GM23338 (cell line): ENCODE data around the gene PRSS33. TPM values are rescaled to one million over a fixed set of nuclear protein-coding genes. Genes with fewer than 3 reads are reported as not detected.

Source experiments
- ATAC-seq: fragments of 200-7000 bp; cut with Tn5 transposase; 3 replicates; pipeline ENCODE4 v1.9.1; 2020
- DNase-seq: peaks from one replicate; pipeline ENCODE4 v3.0.0-alpha.2; 2015; ENCODE audit warnings: low spot score
- H2AFZ ChIP-seq: fragments of 200-600 bp; sonication (generic); 2 replicates; pipeline ENCODE4 v1.8.0; 2016; ENCODE audit warnings: antibody characterized with exemption, mild to moderate bottlenecking, moderate library complexity
- H3F3A ChIP-seq: fragments of 200-600 bp; sonication (generic); replicated peaks from 2 replicates; pipeline ENCODE4 v1.8.0; 2017; ENCODE audit warnings: antibody characterized with exemption, mixed run types, low read depth
- H3K27ac ChIP-seq: fragments of 200-600 bp; sonication (generic); 2 replicates; pipeline ENCODE4 v1.6.1; 2016; ENCODE audit warnings: low read depth
- H3K27me3 ChIP-seq: fragments of 200-600 bp; sonication (generic); 2 replicates; pipeline ENCODE4 v1.8.0; 2016; ENCODE audit warnings: mild to moderate bottlenecking, mixed run types, moderate library complexity; ENCODE audit not compliant: insufficient read depth
- H3K36me3 ChIP-seq: fragments of 200-600 bp; sonication (generic); 2 replicates; pipeline ENCODE4 v1.8.0; 2016; ENCODE audit warnings: mild to moderate bottlenecking; ENCODE audit not compliant: insufficient read depth
- H3K4me1 ChIP-seq: fragments of 200-600 bp; sonication (generic); 2 replicates; pipeline ENCODE4 v1.8.0; 2016; ENCODE audit warnings: mild to moderate bottlenecking, moderate library complexity; ENCODE audit not compliant: insufficient read depth
- H3K4me2 ChIP-seq: fragments of 200-600 bp; sonication (generic); 2 replicates; pipeline ENCODE4 v1.7.1; 2017; ENCODE audit warnings: mixed run types
- H3K4me3 ChIP-seq: fragments of 200-600 bp; sonication (generic); 2 replicates; pipeline ENCODE4 v1.6.1; 2016; ENCODE audit warnings: mixed run types
- H3K79me2 ChIP-seq: fragments of 200-600 bp; sonication (generic); replicated peaks from 2 replicates; pipeline ENCODE4 v1.8.0; 2017; ENCODE audit warnings: mild to moderate bottlenecking; ENCODE audit not compliant: insufficient read depth
- H3K9me2 ChIP-seq: fragments of 200-600 bp; sonication (generic); 2 replicates; pipeline ENCODE4 v1.8.0; 2017; ENCODE audit not compliant: insufficient read depth
- H4K20me1 ChIP-seq: fragments of 200-600 bp; sonication (generic); replicated peaks from 2 replicates; pipeline ENCODE4 v1.8.0; 2017; ENCODE audit warnings: mild to moderate bottlenecking; ENCODE audit not compliant: insufficient read depth
- H3K27ac Mint-ChIP-seq: 2 replicates; pipeline ENCODE4 v1.8.0; 2020; ENCODE audit warnings: inconsistent platforms, mild to moderate bottlenecking, moderate library complexity, mixed read lengths
- H3K27me3 Mint-ChIP-seq: 3 replicates; pipeline ENCODE4 v1.8.0; 2022; ENCODE audit warnings: low read depth, mild to moderate bottlenecking, moderate library complexity, mixed read lengths, inconsistent platforms; ENCODE audit not compliant: insufficient read depth, poor library complexity
- H3K36me3 Mint-ChIP-seq: 3 replicates; pipeline ENCODE4 v1.8.0; 2021; ENCODE audit warnings: low read depth, mild to moderate bottlenecking, inconsistent platforms, moderate library complexity, mixed read lengths
- H3K4me1 Mint-ChIP-seq: 3 replicates; pipeline ENCODE4 v1.8.0; 2020; ENCODE audit warnings: mild to moderate bottlenecking, inconsistent platforms, mixed read lengths
- H3K4me3 Mint-ChIP-seq: 3 replicates; pipeline ENCODE4 v1.8.0; 2021; ENCODE audit warnings: moderate library complexity, mild to moderate bottlenecking, inconsistent platforms, mixed read lengths
- H3K9me3 Mint-ChIP-seq: 3 replicates; pipeline ENCODE4 v1.8.0; 2020; ENCODE audit warnings: moderate library complexity, mild to moderate bottlenecking, inconsistent platforms, mixed read lengths
- CREB1 ChIP-seq: fragments of 250-450 bp; sonication (Bioruptor Pico); IDR thresholded peaks from 2 replicates; pipeline ENCODE4 v1.5.0; 2020; ENCODE audit warnings: low read depth, mild to moderate bottlenecking, moderate library complexity
- EZH2 ChIP-seq: fragments of 200-600 bp; sonication (generic); IDR thresholded peaks from one replicate; pipeline ENCODE4 v1.8.0; 2017; ENCODE audit warnings: antibody characterized with exemption, mild to moderate bottlenecking, low read depth; ENCODE audit not compliant: unreplicated experiment
- EZH2phosphoT487 ChIP-seq: fragments of 200-600 bp; sonication (generic); IDR thresholded peaks from one replicate; pipeline ENCODE4 v1.8.1; 2018; ENCODE audit warnings: antibody characterized with exemption; ENCODE audit not compliant: unreplicated experiment
- JUNB ChIP-seq: IDR thresholded peaks from one replicate; pipeline ENCODE4 v1.6.1; 2016; ENCODE audit warnings: antibody characterized with exemption; ENCODE audit not compliant: unreplicated experiment
- NANOG ChIP-seq: IDR thresholded peaks from 2 replicates; pipeline ENCODE4 v1.6.1; 2016; ENCODE audit warnings: antibody characterized with exemption, borderline replicate concordance
- POLR2AphosphoS5 ChIP-seq: IDR thresholded peaks from 2 replicates; pipeline ENCODE4 v1.6.1; 2016; ENCODE audit warnings: antibody characterized with exemption, low read depth
- STAT1 ChIP-seq: IDR thresholded peaks from one replicate; pipeline ENCODE4 v1.6.1; 2016; ENCODE audit warnings: antibody characterized with exemption; ENCODE audit not compliant: unreplicated experiment
- ZNF114 ChIP-seq: fragments of 250-450 bp; sonication (Bioruptor Pico); IDR thresholded peaks from 2 replicates; pipeline ENCODE4 v1.5.0; 2020; ENCODE audit warnings: mild to moderate bottlenecking, moderate library complexity
- ZNF331 ChIP-seq: fragments of 250-450 bp; sonication (Bioruptor Pico); IDR thresholded peaks from 2 replicates; pipeline ENCODE4 v1.5.0; 2020; ENCODE audit warnings: low read depth, mild to moderate bottlenecking, moderate library complexity
- polyA plus RNA-seq: library from polyadenylated mRNA; unstranded; fragments of >200 nt; fragmentation: Nextera tagmentation; extraction: Ambion mirVana; gene quantifications from 2 replicates; pipeline ENCODE4 v1.2.1, GENCODE V29; 2016
- total RNA-seq: library from RNA; depleted of rRNA; stranded (reverse); fragments of >200 nt; shearing (Covaris generic); gene quantifications from 2 replicates; pipeline ENCODE4 v1.2.3, GENCODE V29; 2014
- TF ChIP-seq, protein P1 (sequence below): fragments of 250-450 bp; sonication (Bioruptor Pico); IDR thresholded peaks from 2 replicates; pipeline ENCODE4 v1.5.0; 2020; ENCODE audit warnings: mild to moderate bottlenecking, moderate library complexity
- TF ChIP-seq, protein P2 (sequence below), 2 experiments: fragments of 200-600 bp in 1 of 2; sonication (generic) in 1 of 2; conservative IDR thresholded peaks; 2 replicates each; pipeline versions ENCODE4 v1.5.1 to v1.6.1; 2016 to 2017; ENCODE audit warnings: antibody characterized with exemption in 2 of 2, low read depth in 2 of 2, mild to moderate bottlenecking in 2 of 2, moderate library complexity in 1 of 2
- TF ChIP-seq, protein P3 (sequence below): IDR thresholded peaks from 2 replicates; pipeline ENCODE4 v1.6.1; 2016; ENCODE audit warnings: antibody characterized with exemption
- TF ChIP-seq, protein P4 (sequence below): IDR thresholded peaks from one replicate; pipeline ENCODE4 v1.6.1; 2018; ENCODE audit warnings: antibody characterized with exemption; ENCODE audit not compliant: unreplicated experiment

Gene PRSS33
- total and polyA plus RNA-seq, 2 experiments from 2014 or later: 0.24 to 1.4 TPM

DNA sequence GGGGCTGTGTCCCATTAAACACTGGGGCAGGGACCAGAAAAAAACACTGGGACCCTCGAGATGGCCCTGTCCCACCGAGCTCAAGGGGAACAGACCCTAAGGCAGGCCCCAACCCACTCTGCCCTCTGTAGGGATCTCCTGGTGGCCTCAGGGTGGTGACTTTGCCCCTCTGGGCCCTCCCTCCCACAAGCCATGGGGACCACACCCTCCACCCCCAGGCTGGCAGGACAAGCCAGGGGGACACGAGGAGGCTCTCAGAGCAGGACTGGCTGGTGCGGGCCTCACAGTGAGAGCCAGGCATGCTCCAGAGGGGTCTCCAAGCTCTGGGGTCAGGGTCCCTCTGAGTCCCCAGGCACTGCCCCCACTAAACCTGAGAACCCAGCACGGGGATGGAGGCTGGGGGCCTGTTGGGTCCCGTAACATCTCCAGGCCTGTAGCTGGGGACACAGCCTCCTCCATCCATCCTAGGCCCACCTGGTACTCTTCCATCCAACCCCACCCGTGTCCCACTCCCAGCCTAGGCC lies 49.4 kb downstream of the PRSS33 start:
- no peaks in the 10 kb centered on the region for H3K9me3 Mint-ChIP-seq
- Histone ChIP-seq H3K27ac (no peak overlapping the region), H3K79me2 (no peaks in the 10 kb centered on the region), H3K36me3 (no peaks in the 10 kb centered on the region), H3F3A (no peaks in the 10 kb centered on the region), H3K4me3 (no peak overlapping the region), H3K9me2 (no peaks in the 10 kb centered on the region), H3K4me1 (no peaks in the 10 kb centered on the region), H2AFZ (no peak overlapping the region), H3K27me3 (no peaks in the 10 kb centered on the region), H4K20me1 (no peaks in the 10 kb centered on the region), H3K4me2 (no peak overlapping the region)
- H3K4me1 Mint-ChIP-seq: peaks cover 3% of the 10 kb centered on the region; the same call in 1 of the 3 replicates
- ATAC-seq: no peak
- H3K4me3 Mint-ChIP-seq: no peak overlapping the region
- peaks cover 8% of the 10 kb centered on the region for H3K27me3 Mint-ChIP-seq
- no peaks in the 10 kb centered on the region; the same call in 2 of the 3 replicates for H3K36me3 Mint-ChIP-seq
- TF ChIP-seq ZNF114 (CRISPR knock-in tag) (no peak), CREB1 (no peak), EZH2 (no peak), POLR2AphosphoS5 (no peak), ZNF331 (CRISPR knock-in tag) (no peak), STAT1 (no peak), EZH2phosphoT487 (no peak), JUNB (no peak), NANOG (no peak)
- TF ChIP-seq, protein P1, sequence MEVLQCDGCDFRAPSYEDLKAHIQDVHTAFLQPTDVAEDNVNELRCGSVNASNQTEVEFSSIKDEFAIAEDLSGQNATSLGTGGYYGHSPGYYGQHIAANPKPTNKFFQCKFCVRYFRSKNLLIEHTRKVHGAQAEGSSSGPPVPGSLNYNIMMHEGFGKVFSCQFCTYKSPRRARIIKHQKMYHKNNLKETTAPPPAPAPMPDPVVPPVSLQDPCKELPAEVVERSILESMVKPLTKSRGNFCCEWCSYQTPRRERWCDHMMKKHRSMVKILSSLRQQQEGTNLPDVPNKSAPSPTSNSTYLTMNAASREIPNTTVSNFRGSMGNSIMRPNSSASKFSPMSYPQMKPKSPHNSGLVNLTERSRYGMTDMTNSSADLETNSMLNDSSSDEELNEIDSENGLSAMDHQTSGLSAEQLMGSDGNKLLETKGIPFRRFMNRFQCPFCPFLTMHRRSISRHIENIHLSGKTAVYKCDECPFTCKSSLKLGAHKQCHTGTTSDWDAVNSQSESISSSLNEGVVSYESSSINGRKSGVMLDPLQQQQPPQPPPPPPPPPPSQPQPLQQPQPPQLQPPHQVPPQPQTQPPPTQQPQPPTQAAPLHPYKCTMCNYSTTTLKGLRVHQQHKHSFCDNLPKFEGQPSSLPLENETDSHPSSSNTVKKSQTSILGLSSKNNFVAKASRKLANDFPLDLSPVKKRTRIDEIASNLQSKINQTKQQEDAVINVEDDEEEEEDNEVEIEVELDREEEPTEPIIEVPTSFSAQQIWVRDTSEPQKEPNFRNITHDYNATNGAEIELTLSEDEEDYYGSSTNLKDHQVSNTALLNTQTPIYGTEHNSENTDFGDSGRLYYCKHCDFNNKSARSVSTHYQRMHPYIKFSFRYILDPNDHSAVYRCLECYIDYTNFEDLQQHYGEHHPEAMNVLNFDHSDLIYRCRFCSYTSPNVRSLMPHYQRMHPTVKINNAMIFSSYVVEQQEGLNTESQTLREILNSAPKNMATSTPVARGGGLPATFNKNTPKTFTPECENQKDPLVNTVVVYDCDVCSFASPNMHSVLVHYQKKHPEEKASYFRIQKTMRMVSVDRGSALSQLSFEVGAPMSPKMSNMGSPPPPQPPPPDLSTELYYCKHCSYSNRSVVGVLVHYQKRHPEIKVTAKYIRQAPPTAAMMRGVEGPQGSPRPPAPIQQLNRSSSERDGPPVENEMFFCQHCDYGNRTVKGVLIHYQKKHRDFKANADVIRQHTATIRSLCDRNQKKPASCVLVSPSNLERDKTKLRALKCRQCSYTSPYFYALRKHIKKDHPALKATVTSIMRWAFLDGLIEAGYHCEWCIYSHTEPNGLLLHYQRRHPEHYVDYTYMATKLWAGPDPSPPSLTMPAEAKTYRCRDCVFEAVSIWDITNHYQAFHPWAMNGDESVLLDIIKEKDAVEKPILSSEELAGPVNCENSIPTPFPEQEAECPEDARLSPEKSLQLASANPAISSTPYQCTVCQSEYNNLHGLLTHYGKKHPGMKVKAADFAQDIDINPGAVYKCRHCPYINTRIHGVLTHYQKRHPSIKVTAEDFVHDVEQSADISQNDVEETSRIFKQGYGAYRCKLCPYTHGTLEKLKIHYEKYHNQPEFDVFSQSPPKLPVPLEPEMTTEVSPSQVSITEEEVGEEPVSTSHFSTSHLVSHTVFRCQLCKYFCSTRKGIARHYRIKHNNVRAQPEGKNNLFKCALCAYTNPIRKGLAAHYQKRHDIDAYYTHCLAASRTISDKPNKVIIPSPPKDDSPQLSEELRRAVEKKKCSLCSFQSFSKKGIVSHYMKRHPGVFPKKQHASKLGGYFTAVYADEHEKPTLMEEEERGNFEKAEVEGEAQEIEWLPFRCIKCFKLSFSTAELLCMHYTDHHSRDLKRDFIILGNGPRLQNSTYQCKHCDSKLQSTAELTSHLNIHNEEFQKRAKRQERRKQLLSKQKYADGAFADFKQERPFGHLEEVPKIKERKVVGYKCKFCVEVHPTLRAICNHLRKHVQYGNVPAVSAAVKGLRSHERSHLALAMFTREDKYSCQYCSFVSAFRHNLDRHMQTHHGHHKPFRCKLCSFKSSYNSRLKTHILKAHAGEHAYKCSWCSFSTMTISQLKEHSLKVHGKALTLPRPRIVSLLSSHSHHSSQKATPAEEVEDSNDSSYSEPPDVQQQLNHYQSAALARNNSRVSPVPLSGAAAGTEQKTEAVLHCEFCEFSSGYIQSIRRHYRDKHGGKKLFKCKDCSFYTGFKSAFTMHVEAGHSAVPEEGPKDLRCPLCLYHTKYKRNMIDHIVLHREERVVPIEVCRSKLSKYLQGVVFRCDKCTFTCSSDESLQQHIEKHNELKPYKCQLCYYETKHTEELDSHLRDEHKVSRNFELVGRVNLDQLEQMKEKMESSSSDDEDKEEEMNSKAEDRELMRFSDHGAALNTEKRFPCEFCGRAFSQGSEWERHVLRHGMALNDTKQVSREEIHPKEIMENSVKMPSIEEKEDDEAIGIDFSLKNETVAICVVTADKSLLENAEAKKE (CRISPR knock-in tag): no peak
- TF ChIP-seq, protein P2, sequence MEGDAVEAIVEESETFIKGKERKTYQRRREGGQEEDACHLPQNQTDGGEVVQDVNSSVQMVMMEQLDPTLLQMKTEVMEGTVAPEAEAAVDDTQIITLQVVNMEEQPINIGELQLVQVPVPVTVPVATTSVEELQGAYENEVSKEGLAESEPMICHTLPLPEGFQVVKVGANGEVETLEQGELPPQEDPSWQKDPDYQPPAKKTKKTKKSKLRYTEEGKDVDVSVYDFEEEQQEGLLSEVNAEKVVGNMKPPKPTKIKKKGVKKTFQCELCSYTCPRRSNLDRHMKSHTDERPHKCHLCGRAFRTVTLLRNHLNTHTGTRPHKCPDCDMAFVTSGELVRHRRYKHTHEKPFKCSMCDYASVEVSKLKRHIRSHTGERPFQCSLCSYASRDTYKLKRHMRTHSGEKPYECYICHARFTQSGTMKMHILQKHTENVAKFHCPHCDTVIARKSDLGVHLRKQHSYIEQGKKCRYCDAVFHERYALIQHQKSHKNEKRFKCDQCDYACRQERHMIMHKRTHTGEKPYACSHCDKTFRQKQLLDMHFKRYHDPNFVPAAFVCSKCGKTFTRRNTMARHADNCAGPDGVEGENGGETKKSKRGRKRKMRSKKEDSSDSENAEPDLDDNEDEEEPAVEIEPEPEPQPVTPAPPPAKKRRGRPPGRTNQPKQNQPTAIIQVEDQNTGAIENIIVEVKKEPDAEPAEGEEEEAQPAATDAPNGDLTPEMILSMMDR (conservative IDR thresholded peaks at IDR 0.05; ENCODE audit: low read depth in 2 of 2): no peak
- TF ChIP-seq, protein P3, sequence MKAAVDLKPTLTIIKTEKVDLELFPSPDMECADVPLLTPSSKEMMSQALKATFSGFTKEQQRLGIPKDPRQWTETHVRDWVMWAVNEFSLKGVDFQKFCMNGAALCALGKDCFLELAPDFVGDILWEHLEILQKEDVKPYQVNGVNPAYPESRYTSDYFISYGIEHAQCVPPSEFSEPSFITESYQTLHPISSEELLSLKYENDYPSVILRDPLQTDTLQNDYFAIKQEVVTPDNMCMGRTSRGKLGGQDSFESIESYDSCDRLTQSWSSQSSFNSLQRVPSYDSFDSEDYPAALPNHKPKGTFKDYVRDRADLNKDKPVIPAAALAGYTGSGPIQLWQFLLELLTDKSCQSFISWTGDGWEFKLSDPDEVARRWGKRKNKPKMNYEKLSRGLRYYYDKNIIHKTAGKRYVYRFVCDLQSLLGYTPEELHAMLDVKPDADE: no peak
- TF ChIP-seq, protein P4, sequence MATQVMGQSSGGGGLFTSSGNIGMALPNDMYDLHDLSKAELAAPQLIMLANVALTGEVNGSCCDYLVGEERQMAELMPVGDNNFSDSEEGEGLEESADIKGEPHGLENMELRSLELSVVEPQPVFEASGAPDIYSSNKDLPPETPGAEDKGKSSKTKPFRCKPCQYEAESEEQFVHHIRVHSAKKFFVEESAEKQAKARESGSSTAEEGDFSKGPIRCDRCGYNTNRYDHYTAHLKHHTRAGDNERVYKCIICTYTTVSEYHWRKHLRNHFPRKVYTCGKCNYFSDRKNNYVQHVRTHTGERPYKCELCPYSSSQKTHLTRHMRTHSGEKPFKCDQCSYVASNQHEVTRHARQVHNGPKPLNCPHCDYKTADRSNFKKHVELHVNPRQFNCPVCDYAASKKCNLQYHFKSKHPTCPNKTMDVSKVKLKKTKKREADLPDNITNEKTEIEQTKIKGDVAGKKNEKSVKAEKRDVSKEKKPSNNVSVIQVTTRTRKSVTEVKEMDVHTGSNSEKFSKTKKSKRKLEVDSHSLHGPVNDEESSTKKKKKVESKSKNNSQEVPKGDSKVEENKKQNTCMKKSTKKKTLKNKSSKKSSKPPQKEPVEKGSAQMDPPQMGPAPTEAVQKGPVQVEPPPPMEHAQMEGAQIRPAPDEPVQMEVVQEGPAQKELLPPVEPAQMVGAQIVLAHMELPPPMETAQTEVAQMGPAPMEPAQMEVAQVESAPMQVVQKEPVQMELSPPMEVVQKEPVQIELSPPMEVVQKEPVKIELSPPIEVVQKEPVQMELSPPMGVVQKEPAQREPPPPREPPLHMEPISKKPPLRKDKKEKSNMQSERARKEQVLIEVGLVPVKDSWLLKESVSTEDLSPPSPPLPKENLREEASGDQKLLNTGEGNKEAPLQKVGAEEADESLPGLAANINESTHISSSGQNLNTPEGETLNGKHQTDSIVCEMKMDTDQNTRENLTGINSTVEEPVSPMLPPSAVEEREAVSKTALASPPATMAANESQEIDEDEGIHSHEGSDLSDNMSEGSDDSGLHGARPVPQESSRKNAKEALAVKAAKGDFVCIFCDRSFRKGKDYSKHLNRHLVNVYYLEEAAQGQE: no peak
- no peak overlapping the region for H3K27ac Mint-ChIP-seq
- no peak for DNase-seq
